Medulla oblongata (tissue), 1 donor: Measurements from ENCODE around the gene ARHGAP1.
"Not testable (repeated sequence)": the region's sequence is repeated elsewhere in the genome, so short reads cannot be mapped to it uniquely, and the experiment has no call there.

Source experiments
- DNase-seq: peaks from one replicate; pipeline ENCODE4 v3.0.0-alpha.2; 2015; ENCODE audit errors: extremely low spot score

Gene ARHGAP1

DNA sequence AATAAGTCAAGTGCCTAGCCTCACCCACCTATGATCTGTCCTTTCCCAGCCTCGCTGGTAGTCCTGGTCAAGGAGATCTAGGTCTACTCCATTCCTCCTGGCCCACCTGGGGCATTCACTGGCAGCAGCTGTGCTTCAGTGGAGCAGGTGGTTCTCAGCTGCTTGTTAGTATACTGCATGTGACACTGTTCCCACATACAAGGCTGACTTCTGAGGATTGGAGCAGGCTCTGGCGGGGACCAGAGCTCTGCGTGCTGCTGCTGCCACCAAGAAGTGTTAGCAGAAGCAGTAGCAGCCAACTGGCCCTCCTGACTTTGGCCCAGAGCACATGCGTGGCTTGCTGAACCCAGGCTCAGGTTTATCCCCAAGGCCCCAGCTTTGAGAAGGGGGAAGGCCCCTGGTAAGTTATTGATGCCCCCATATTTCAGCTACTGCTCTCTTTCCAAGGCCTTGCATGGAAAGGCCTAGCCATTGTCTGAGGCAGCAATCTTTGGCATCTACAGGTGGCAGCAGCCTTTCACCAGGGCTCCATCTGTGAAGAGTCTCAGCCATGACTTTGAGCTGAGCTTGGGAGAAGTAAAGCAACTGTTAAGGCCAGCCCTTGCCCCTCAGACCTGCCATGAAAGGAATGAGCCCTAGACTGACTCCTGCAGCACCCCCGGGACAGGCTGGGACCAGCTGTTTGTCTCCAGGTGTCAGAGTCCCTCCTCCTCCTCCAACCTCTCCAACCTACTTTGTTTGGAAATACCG lies 26.5 kb downstream of the ARHGAP1 start:
- DNase-seq = no peak

- DNase-seq = no peak
Observed at GRCh38 chr11:46672381-46672839, 28.0 kb downstream of the ARHGAP1 start.

GRCh38 chr11:46671958-46672315 lies 28.5 kb downstream of the ARHGAP1 start:
- no peak for DNase-seq

DNA sequence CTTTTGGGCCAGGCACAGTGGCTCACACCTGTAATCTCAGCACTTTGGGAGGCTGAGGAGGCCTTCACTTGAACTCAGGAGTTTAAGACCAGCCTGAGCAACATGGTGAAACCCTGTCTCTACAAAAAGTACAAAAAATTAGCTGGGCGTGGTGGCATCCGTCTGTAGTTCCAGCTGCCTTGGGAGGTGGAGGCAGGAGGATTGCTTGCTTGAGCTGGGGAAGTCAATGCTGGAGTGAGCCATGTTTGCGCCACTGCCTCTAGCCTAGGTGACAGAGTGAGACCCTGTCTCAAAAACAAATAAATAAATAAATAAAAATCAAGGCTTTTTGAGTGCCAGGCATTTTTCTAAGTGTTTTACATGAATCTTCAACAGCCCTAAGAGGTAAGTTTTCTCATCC lies 29.9 kb downstream of the ARHGAP1 start:
- DNase-seq = not testable (repeated sequence)

DNA sequence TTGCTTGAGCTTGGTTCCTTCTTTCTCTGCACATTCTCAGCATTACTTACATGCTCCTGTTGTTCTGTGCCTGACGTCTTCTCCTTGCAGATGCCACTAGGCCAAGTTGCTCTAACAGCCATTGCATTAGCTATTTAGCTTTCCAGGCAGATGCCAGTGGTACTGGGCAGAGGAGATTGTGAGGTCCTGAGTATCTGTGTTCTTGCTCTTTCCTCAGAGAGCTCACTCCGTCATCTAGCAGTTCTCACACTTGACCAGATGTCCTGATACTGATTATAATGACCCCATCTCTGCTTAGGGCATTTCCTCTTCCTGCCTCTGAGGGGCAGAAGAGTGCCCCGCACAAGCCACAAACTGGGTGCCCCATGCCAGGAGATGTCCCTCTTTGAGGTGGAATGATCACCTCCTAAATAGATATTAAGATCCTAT lies 30.7 kb downstream of the ARHGAP1 start:
- peak; percentile 35 for DNase-seq

- DNase-seq = no peak
Observed at GRCh38 chr11:46668480-46669085, 31.8 kb downstream of the ARHGAP1 start.

DNA sequence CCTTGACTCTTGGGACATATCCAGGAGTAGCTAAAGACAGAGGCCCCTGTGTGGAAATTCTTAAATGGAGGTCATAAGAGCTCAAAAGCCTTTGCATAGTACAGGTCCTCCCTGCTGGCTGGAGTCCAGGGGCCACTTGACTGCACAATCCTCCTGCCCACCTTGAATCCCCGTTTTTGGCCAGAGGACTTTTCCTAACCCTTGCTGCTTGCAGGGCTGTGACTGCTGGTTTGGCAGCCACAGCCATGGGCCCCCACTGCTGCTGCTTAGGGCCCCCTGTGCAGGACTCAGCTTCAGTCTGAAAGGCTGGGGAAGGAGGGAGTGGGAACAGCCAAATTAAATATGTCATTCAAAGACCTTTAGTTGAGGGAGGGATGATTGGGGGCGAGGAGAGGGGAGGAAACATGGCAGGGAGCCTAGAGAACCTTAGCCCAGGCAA lies 33.4 kb downstream of the ARHGAP1 start:
- DNase-seq = peak; percentile 33

DNA sequence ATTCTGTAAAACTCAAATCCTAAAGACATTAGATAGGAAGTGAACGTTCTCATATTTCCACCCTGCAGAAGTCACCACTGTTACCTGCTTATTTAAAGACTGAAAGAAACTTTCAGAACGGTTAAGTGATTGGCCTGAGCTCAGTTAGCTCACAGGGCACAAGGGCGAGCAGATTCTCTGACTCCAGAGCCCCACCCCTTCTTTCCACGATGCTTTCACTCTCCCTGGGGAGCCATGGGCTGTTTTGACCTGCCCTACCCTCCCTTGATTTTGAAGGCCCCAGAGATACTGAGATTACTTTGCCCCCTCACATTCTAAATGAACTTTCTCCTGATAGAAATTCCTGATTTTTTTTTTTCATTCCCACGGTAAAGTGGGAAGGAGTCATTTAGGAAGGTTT lies 33.9 kb downstream of the ARHGAP1 start:
- DNase-seq = no peak

DNA sequence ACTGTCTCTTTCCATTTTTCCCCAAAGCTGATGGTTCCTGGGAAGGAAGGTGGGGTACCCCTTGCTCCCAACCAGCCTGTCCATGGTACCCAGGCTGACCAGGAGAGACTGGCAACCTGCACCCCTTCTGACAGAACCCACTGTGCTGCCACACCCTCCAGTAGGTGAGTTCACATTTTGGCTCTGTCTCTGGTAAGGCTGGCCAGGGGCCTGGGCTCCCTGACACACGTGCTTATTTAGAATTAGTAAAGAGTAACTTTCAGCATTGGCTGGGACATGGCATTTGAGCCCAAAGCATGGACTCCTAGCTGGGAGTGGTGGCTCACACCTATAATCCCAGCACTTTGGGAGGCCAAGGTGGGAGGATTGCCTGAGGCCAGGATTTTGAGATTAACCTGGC lies 35.1 kb downstream of the ARHGAP1 start:
- DNase-seq = no peak

DNA sequence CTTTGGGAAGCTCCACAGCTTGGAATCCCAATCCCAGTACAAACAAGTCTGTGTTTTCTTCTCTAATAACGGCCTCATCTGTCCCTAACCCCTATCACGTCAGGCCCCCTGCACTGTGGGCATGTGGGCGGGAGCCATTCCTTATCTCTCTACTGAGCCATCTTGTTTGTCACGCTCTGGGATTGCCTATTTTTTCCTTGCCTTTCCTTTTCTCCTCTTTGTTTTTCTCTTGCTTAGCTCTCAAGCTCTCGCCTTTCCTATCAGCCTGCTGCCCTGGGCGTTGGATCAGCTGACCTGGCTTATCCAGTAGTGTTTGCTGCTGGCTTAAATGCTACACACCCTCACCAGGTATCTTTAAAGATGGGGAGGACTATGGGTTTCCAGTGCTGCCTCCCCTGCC lies 35.8 kb downstream of the ARHGAP1 start:
- no peak for DNase-seq

DNA sequence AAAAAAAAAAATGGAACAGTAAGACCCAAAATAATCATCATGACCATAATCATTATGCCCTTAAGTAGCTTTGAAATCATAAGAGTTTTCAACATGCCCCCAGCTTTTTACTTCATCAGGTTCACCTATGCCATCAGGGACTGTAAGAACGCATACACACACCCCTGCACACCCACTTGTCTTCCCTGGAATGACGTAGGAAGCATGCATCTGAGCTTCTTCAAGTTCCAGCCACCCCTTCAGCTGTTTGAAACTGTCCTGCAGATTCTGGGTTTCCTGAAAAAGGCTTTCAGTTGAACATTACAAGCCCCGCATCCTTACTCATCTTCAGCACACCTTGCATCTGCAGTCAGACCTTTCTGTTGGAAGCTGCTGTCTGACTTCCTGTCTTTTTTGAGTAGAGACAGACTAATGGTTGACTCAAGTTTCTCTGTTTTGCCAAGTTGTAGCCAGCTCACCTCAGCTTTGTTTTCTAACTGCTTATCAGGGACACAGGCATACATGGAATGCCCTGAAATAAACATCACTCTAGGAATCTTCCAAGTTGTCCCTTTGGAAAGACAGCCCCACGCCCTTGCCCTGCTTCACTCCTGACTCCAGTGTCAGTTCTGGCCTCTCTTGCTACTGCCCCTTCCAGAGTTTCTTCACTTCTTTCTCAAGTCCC lies 37.0 kb downstream of the ARHGAP1 start:
- DNase-seq = no peak

- DNase-seq = no peak
Observed at GRCh38 chr11:46662366-46662765, 38.1 kb downstream of the ARHGAP1 start.

DNA sequence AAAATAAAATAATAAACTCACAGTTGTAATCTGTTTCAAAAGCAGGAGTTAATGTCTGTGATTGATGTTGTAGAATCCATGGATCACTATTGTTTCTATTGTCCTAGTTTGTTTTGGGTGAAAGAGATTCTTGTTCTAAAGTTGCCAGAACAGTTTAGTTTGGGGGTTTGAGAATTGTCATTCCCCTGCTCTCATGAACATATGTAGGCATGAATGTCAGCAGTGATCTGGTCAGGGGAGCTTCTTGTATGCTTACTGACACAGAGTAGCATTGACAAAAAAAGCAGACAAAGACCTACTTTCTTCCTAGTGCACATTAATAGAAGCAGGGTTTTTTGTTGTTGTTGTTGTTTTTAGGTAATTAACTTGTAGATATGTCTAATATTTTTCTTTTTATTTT lies 38.6 kb downstream of the ARHGAP1 start:
- DNase-seq = peak; percentile 71

DNA sequence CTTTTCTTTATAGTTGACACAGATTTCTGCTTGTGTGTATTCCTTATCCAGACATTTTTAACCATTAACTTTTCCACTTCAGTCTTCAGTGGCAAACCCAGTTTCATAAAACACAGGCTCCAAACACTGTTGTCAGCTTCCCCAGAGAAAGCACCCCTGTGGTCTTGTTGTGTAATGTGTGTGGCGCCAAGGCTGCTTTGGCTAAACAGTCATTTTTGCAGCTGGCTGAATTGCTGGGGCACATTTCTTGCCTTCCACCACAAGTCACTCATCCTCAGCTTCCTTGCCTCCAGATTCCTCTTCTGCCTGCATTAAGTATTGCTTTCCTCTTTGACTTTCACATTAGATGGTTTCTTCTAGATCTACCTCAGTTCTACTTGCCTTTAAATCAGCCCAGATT lies 40.5 kb downstream of the ARHGAP1 start:
- peak; percentile 49 for DNase-seq

GRCh38 chr11:46658259-46658658 lies 42.2 kb downstream of the ARHGAP1 start:
- DNase-seq = no peak

DNA sequence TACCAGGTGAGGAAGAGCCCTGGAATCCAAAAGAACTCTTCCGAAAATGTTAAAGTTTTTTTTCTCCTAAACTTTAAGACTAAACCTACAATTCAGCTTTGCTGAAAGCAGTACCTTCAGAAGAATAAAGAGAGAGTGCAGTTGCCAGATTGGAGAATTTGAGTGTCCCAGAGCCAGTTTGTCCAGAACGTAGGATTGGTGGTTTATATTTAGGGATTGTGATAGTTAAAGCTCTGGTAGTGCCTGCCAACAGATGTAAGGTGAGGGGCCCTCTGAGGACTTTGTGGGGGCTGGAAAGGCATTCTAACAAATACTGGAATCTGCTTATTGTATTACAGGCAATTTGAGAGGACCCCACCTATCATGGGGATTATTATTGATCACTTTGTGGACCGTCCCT lies 43.2 kb downstream of the ARHGAP1 start:
- DNase-seq = no peak

- DNase-seq = no peak
Observed at GRCh38 chr11:46655631-46656030, 44.8 kb downstream of the ARHGAP1 start.

DNA sequence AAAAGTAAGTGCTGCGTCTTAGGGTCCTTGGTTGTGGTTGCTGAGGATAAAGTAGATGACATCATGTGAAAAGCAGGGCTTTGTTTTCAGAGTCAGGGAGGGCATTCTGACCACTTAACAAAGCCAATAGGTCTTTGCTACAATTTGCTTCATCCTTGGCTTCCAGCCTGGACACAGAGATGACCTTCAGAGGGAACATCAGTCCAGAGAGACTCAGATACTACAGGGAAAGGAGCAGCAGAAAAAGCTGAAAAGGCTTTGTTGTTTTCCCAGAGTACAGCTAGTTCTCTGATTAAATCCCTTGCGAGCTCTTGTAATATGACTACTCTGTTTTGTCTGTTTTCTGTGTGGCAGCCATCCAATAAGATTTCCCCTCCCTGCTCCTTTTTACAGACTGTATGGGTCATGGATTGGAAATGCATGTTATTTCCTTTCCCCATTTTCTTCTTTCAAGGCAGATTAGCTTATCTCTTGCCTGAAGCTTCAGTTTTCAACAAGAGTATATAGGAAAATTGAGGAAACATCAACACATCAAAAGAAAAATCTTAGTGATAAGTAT lies 51.2 kb downstream of the ARHGAP1 start:
- DNase-seq = peak; percentile 90

DNA sequence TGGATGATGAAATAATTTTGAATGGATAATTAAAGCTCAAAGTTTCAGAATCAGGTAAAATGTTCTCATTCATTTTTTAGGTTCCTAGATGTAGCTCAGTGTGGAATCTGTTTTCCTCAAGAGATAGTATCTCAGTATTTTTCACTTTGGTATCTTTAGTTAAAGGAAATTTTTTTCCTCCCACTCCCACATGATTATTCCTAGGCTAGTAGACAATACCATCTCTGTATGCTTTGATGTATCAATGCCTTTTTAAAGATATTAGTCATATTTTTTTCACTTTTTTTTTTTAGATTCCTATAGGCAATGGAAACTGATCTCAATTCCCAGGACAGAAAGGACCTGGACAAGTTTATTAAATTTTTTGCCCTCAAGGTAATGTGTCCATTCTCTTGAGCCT lies 56.4 kb downstream of the ARHGAP1 start:
- DNase-seq = no peak

- no peak for DNase-seq
Observed at GRCh38 chr11:46643531-46643930, 56.9 kb downstream of the ARHGAP1 start.

GRCh38 chr11:46642627-46643335 lies 57.6 kb downstream of the ARHGAP1 start:
- no peak for DNase-seq

GRCh38 chr11:46641639-46642038 lies 58.8 kb downstream of the ARHGAP1 start:
- DNase-seq = no peak
